ENCODE data around the gene EBF3.

- TF ChIP-seq CTCF (IDR thresholded peaks at IDR 0.05) (no peak), POLR2AphosphoS5 (IDR thresholded peaks at IDR 0.05) (no peak), POLR2A (IDR thresholded peaks at IDR 0.05) (no peak)
These were observed 29.7 kb downstream of the EBF3 start for GRCh38 chr10:129934196-129934925.

All from sigmoid colon (tissue), 4 donors.